Effector memory CD4-positive, alpha-beta T cell (primary cell): ENCODE measurements around the gene C1orf159.

Source experiments
- DNase-seq, 3 donors: peaks; one replicate each; pipeline ENCODE4 v3.0.0-alpha.2; 2020
- H3K27ac ChIP-seq: 2 replicates; pipeline ENCODE4 v1.7.0; 2013; ENCODE audit warnings: mild to moderate bottlenecking, low read length, moderate library complexity; ENCODE audit not compliant: insufficient read depth, poor library complexity, severe bottlenecking
- H3K27me3 ChIP-seq: replicated peaks from 2 replicates; pipeline ENCODE4 v1.7.0; 2013; ENCODE audit warnings: mild to moderate bottlenecking, low read length; ENCODE audit not compliant: insufficient read depth, control insufficient read depth, poor library complexity, severe bottlenecking
- H3K36me3 ChIP-seq: 2 replicates; pipeline ENCODE4 v1.7.0; 2013; ENCODE audit warnings: mild to moderate bottlenecking, low read length, moderate library complexity; ENCODE audit not compliant: control insufficient read depth, insufficient read depth
- H3K4me1 ChIP-seq: 2 replicates; pipeline ENCODE4 v1.7.0; 2013; ENCODE audit warnings: low read length, mild to moderate bottlenecking; ENCODE audit not compliant: control insufficient read depth, insufficient read depth, poor library complexity, severe bottlenecking
- H3K4me3 ChIP-seq: 2 replicates; pipeline ENCODE4 v1.7.0; 2013; ENCODE audit warnings: low read length, low read depth, mild to moderate bottlenecking; ENCODE audit not compliant: insufficient read depth, poor library complexity, severe bottlenecking
- H3K9me3 ChIP-seq: 2 replicates; pipeline ENCODE4 v1.7.0; 2013; ENCODE audit warnings: mild to moderate bottlenecking, low read length, moderate library complexity; ENCODE audit not compliant: control insufficient read depth

Gene C1orf159

DNA sequence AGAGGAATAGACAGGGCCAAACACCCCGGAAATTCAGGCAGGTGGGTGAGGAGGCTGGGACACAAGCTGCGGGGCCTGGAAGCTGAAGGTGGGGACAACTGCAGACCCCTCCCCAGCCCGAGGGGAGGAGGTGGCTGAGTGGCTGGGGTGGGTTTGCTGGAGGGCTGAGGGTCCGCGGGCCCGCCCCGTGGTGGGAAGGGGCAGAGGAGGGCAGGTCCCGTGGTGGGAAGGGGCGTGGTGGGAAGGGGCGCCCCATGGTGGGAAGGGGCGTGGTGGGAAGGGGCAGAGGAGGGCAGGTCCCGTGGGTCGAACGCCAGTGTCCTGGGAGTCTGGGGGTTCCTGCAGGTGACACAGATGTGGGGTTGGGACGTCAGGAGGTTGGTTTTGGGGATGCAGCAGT lies 33.5 kb upstream of the C1orf159 start:
- Histone ChIP-seq H3K27me3 (no peaks in the 10 kb centered on the region), H3K36me3 (no peaks in the 10 kb centered on the region), H3K27ac (no peak overlapping the region), H3K4me3 (no peak overlapping the region), H3K4me1 (peaks cover 9% of the 10 kb centered on the region), H3K9me3 (no peaks in the 10 kb centered on the region)
- DNase-seq: no peak

DNA sequence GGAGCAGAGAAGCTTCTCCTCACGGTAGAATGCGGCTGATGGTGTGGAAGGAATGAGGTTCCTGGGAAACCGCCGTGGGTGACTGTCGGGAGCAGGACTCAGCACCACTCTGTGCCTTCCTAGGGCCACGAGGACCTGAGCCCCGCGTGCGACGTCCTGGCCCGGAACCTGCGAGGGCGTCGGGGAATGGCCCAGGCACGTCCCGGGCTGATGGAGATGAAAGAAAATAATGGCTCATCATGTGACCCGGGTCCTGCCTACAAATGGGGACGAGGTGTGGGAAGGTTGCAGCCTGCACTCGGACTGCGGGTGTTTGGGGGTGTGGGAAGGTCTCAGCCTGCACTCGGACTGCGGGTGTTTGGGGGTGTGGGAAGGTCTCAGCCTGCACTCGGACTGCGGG lies 32.7 kb upstream of the C1orf159 start:
- H3K4me1 ChIP-seq: peaks cover 18% of the 10 kb centered on the region
- H3K27ac ChIP-seq: no peak overlapping the region
- no peak for DNase-seq
- no peaks in the 10 kb centered on the region for H3K9me3 ChIP-seq
- no peaks in the 10 kb centered on the region for H3K36me3 ChIP-seq
- no peaks in the 10 kb centered on the region for H3K27me3 ChIP-seq
- no peak overlapping the region for H3K4me3 ChIP-seq

DNA sequence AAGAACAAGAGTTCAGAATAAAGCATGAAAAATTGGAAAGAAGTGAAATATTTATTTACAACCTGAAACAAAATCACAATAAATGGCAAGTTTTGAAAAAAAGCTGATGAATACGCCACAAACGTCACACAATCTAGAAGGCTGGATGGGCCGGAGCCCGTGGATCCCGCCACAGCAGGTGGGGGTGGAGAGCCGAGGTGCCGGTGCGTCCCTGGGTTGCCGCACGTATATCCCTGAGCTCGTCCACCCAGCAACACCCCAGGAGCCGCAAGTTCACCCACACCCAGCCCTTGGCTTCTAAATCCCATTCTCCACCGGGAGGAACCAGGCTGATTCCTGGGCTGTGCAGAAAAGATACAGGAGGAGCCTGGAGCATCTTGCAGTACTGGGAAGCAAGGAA lies 32.2 kb upstream of the C1orf159 start:
- Histone ChIP-seq H3K4me1 (peaks cover 21% of the 10 kb centered on the region), H3K36me3 (no peaks in the 10 kb centered on the region), H3K27ac (no peak overlapping the region), H3K9me3 (no peaks in the 10 kb centered on the region), H3K4me3 (no peak overlapping the region), H3K27me3 (no peaks in the 10 kb centered on the region)
- DNase-seq: no peak

DNA sequence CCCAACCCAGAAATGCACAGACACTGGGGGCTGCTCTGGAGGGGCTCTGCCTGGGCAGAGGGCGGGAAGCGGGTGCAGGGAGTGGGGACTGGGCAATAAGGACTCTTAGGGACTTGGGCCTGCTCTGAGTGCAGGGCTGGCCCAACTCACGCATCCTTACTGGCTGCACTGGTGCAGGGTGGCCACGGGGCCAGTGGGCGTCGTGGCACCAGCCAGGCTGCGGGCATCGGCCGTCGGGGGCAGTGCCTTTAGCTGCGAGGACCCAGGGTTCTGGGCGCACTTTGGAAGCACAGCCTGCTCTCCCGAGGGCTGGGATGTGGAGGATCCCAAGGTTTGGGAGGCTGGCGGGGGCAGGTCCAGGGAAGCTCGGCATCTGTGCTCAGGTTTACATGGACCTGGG lies 30.7 kb upstream of the C1orf159 start:
- no peaks in the 10 kb centered on the region for H3K27me3 ChIP-seq
- H3K36me3 ChIP-seq: no peaks in the 10 kb centered on the region
- H3K27ac ChIP-seq: no peak overlapping the region
- DNase-seq: no peak
- H3K4me1 ChIP-seq: peaks cover 21% of the 10 kb centered on the region
- no peak overlapping the region for H3K4me3 ChIP-seq
- no peaks in the 10 kb centered on the region for H3K9me3 ChIP-seq

DNA sequence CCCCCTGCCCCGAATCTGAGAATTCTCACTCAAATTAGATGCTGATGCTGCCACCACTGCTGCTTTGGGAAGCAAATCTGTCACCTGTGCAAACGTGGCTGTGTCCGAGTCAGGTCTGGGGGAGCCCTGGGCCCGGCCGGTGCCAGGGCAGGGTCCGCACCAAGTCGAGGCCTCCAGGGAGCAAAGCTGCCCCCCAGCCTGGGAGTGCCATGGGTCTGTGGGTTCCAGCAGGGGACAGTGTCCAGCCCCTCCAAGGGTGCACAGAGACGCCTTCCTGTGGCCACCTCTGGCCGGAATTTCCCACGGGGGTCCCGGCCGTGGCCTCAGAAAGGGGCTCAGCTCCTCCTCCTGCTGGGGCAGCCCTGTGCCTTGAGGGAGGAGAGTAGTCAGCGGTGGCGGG lies 30.1 kb upstream of the C1orf159 start:
- Histone ChIP-seq H3K4me1 (peaks cover 24% of the 10 kb centered on the region), H3K9me3 (no peaks in the 10 kb centered on the region), H3K27ac (no peak overlapping the region), H3K4me3 (no peak overlapping the region), H3K27me3 (no peaks in the 10 kb centered on the region), H3K36me3 (no peaks in the 10 kb centered on the region)
- DNase-seq: no peak

DNA sequence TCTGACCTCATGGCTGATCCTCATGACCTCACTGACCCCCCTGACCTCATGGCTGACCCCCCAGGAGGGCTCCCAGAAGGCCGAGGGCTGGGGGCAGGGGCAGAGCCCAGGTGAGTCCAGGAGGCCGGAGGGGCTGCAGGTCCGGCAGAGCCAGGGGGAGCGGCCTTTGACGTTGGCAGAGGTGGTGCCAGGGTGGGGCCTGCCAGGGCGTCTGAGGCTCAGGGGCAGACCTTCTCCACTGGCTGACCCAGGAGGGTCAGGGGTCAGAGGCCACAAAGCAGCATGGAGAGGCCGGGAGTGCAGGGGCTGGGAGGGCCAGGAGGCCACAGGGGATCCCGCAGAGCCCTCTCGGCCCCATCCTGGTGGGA lies 29.6 kb upstream of the C1orf159 start:
- DNase-seq: no peak
- Histone ChIP-seq H3K4me3 (no peak overlapping the region), H3K36me3 (no peaks in the 10 kb centered on the region), H3K9me3 (no peaks in the 10 kb centered on the region), H3K27me3 (no peaks in the 10 kb centered on the region), H3K27ac (no peak overlapping the region), H3K4me1 (peaks cover 27% of the 10 kb centered on the region)

DNA sequence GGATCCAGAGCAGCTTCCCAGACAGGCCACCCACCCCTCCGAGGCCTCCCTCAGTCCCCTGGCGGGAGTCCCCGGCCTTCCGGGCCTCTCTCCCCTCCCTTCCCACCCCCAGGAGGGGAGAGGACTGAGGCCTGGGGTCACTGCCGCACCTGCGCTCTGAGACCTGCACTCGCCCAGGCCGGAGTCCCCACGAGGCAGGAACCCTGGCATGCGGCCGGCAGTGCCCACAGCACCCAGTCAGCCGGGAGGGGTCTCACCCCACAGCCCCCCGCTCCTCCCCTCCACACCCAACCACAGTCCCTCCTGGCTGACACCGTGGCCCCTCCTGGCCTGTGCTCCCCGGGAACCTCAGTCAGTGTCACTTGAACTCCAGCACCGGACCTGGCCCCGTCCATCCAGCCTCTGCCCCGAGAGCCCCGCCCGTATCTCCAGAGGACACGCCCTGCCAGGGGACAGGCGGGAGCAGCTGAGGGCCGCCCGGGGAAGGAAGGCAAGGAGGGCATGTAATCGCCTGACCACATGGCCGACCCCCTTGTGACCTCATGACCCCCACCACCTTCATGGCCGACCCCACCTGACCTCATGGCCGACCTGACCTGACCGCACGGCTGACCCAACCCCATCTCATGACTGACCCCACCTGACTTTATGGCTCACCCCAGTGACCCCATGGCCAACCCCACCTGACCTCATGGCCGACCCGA lies 29.1 kb upstream of the C1orf159 start:
- Histone ChIP-seq H3K36me3 (no peaks in the 10 kb centered on the region), H3K4me1 (peaks cover 28% of the 10 kb centered on the region), H3K27ac (peak overlapping the region; percentile 71), H3K9me3 (no peaks in the 10 kb centered on the region), H3K4me3 (peak overlapping the region; percentile 22), H3K27me3 (no peaks in the 10 kb centered on the region)
- no peak for DNase-seq

DNA sequence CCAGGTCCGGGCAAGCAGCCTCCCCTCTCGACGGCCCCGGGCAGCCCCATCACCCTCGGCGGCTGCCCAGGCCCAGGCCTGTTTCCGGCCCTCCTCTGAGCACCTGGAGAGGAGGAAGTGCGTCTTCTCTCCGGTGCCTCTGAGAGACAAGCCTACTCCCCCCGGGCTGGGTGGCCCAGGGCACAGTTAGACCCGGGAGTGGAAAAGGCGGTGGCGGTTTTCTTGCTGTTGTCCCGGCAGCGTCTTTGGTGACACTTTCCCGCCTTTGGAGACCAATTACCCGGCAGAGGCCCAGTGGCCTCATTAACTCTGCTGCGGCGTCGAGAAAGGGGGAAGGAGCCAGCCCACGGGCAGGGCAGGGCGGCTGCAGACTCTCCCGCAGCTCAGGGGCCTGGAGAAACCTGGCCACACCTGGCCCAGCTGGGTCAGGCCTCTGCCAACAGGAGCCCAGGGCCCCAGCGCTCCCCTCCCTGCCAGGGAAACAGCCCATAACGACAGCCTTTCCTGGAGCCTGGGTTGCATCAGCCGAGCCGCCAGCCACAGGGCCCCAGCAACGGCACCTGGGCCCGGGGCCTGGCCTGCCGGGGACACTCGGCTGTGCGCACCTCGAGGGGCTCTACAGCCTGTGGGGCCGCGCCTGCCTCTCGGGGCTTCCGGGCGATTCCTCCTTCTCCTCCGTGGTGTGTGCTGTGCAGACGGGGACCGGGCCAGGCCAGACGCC lies 28.4 kb upstream of the C1orf159 start:
- Histone ChIP-seq H3K4me3 (peak overlapping the region; percentile 22), H3K27me3 (no peaks in the 10 kb centered on the region), H3K36me3 (no peaks in the 10 kb centered on the region), H3K4me1 (peaks cover 28% of the 10 kb centered on the region), H3K9me3 (no peaks in the 10 kb centered on the region), H3K27ac (peak overlapping the region; percentile 71)
- peak; percentile 41 to 46 (median 41) for DNase-seq

DNA sequence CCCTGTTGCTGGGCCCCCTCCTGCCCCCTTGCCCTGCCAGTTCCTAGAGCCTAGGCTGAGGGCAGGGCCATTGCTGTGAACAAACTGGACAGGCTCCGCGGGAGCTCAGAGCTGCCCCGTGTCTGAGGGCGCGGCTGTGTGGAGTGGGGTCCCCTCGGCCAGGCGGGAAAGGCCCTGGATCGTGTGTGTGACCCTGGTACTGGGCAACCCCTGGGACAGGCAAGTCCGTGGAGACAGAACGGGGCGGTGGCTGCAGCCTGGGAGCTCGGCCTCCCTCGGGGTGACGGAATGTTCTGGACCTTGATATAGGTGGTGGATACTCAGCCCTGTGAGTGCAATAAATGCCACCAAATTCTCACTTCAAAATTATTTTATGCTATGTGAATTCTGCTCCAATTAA lies 27.7 kb upstream of the C1orf159 start:
- Histone ChIP-seq H3K36me3 (no peaks in the 10 kb centered on the region), H3K4me3 (no peak overlapping the region), H3K27me3 (no peaks in the 10 kb centered on the region), H3K27ac (peak overlapping the region; percentile 71), H3K4me1 (peaks cover 30% of the 10 kb centered on the region), H3K9me3 (no peaks in the 10 kb centered on the region)
- DNase-seq: no peak

DNA sequence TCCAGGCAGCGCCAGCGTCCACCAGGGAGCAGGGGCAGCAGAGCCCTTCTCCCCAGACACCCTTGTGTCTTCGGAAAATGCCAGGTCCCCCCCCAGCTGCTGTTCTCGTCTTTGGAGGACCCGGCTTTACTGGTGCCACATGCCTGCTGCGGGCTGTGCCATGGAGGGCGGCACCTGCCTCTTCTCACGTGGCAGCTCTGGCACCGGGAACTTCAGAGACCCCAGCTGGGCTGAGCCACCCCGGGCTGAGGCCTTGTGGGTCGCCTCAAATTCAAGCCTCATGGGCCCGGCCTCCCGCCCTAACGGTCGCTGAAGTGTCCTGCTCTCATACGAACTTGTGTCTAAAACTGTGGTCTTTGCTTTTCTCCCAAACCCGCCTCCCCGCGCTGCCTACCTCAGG lies 27.0 kb upstream of the C1orf159 start:
- Histone ChIP-seq H3K4me3 (no peak overlapping the region), H3K36me3 (no peaks in the 10 kb centered on the region), H3K27ac (no peak overlapping the region), H3K4me1 (peaks cover 36% of the 10 kb centered on the region), H3K27me3 (no peaks in the 10 kb centered on the region), H3K9me3 (no peaks in the 10 kb centered on the region)
- no peak for DNase-seq
